GM21447 (cell line): Measurements from ENCODE around the gene PRM1.

Experiments
- ATAC-seq: cut with Tn5 transposase; IDR thresholded peaks from one replicate; pipeline ENCODE4 v1.9.1; 2021; ENCODE audit not compliant: unreplicated experiment

The PRM1 gene

GRCh38 chr16:11254913-11255736 is 26.0 kb downstream of the PRM1 start:
- no peak for ATAC-seq

GRCh38 chr16:11253995-11254912 is 26.9 kb downstream of the PRM1 start:
- no peak for ATAC-seq

- no peak for ATAC-seq
Measured at GRCh38 chr16:11253009-11253994, 27.8 kb downstream of the PRM1 start.

- ATAC-seq = no peak
Measured at GRCh38 chr16:11252482-11252931, 28.6 kb downstream of the PRM1 start.

GRCh38 chr16:11251525-11252481 is 29.3 kb downstream of the PRM1 start:
- no peak for ATAC-seq

GRCh38 chr16:11250786-11251524 is 30.2 kb downstream of the PRM1 start:
- no peak for ATAC-seq

GRCh38 chr16:11250091-11250785 is 30.9 kb downstream of the PRM1 start:
- no peak for ATAC-seq

DNA sequence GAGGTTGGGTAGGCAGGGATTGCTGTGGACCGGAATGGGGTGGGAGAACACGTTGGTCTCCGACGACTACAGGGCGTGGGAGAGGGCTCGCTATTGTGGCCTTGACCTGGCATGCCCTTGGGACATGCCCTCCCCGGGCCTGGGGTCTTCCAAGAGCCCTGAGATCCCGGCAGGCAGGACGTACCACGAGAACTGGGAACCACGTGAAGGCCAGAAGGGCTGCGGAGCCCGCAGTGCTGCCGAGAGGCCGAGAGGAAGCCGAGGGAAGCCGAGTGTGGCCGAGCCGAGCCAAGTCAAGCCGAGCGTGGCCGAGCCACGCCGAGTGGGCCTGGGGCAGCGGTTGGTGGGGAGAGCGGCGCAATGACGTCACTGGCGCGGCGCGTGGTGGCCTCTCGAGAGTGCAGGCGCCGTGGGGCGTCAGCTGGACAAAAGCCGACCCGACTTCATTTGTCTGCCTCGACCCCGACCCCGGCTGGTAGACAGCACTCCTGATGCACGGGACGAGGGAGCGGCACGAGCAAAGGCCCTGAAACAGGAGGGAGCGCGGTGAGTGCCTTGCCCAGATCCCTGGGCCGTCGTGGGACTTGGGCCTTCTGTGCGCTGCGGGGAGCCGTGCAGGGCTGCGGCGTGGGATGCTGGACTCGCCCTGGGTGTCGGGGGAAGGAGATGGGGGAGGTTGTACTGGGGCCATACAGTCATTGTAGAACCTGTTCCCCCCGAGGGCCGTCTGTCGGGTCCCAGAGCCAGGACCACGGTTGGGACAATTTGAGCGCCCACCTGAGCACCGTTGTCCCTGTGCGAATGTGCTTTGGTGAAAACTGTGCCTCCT is 31.7 kb downstream of the PRM1 start:
- no peak for ATAC-seq

GRCh38 chr16:11248133-11248532 is 33.0 kb downstream of the PRM1 start:
- ATAC-seq = no peak

- no peak for ATAC-seq
Measured at GRCh38 chr16:11245988-11246387, 35.1 kb downstream of the PRM1 start.

- no peak for ATAC-seq
Measured at GRCh38 chr16:11245222-11245737, 35.9 kb downstream of the PRM1 start.

DNA sequence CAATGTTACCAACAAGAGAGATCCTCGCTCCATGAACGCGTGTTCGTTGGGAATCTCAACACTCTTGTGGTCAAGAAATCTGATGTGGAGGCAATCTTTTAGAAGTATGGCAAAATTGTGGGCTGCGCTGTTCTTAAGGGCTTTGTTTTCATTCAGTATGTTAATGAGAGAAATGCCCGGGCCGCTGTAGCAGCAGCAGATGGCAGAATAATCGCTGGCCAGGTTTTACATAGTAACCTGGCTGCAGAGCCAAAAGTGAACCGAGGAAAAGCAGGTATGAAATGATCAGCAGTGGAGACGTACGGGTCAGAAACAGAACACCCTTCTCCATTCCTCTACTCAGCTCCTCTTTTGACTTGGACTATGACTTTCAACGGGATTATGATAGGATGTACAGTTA is 38.5 kb downstream of the PRM1 start:
- no peak for ATAC-seq

GRCh38 chr16:11241480-11242204 is 39.5 kb downstream of the PRM1 start:
- ATAC-seq = no peak

DNA sequence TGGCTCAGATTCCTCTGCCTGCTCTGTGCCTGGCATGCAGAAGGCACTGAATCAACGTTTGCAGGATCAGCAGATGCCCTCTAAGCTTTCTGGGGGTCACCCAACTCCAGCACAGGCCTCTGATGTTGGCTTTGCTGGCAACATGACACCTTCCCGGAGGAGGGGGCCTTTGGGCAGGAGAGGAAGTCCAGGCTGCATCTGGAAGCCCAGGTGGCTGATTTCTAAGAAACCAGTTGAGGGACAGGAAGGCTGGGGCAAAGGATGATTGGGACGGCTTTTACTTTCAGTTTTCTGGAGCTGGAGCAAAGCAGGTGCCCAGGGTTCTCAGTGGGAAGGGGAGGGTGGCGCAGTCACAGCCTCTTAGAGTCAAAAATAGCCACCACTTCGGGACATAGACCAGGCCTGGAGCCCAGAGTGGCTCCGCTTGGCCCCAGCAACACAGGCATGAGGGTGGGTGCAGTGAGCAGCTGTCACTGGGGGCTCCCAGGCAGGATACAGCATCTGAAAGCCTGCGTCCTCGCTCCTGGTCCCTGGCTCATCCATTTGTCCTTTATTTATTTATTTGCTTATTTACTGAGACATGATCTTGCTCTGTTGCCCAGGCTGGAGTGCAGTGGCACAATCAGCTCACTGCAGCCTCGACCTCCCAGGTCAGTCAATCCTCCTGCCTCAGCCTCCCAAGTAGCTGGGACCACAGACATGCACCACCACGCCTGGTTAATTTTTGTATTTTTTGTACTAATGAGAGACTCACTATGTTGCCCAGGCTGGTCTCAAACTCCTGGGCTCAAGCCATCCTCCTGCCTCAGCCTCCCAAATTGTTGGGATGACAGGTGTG is 40.3 kb downstream of the PRM1 start:
- ATAC-seq = no peak
